ENCODE data around the gene GET3. TPM values are rescaled to one million over a fixed set of nuclear protein-coding genes. Genes with fewer than 3 reads are reported as not detected.

The GET3 gene
- total and polyA plus RNA-seq, 9 donors = 26.2 to 68.1 (median 47.7) TPM

- intact Hi-C loops (cut with DNase I) = no loop called here
- H3K9me3 ChIP-seq = no peaks in the 10 kb centered on the region
- DNase-seq = peak; percentile 92 to 97 (median 96)
- H3K27me3 ChIP-seq = no peaks in the 10 kb centered on the region
- peak overlapping the region; percentile 95 to 99 for H3K27ac ChIP-seq
- TF ChIP-seq EP300 (IDR thresholded peaks at IDR 0.05) (peak; percentile 99), POLR2A (IDR thresholded peaks at IDR 0.05) (peak; percentile 78)
- TF ChIP-seq, protein P1, sequence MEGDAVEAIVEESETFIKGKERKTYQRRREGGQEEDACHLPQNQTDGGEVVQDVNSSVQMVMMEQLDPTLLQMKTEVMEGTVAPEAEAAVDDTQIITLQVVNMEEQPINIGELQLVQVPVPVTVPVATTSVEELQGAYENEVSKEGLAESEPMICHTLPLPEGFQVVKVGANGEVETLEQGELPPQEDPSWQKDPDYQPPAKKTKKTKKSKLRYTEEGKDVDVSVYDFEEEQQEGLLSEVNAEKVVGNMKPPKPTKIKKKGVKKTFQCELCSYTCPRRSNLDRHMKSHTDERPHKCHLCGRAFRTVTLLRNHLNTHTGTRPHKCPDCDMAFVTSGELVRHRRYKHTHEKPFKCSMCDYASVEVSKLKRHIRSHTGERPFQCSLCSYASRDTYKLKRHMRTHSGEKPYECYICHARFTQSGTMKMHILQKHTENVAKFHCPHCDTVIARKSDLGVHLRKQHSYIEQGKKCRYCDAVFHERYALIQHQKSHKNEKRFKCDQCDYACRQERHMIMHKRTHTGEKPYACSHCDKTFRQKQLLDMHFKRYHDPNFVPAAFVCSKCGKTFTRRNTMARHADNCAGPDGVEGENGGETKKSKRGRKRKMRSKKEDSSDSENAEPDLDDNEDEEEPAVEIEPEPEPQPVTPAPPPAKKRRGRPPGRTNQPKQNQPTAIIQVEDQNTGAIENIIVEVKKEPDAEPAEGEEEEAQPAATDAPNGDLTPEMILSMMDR (IDR thresholded peaks at IDR 0.05) = peak in 1 of 3 donors; percentile 27
- 0 to 1% (median 1%) methylated on average over 68 to 81 of the region's 81 CpGs for WGBS, 3 donors
- no peaks in the 10 kb centered on the region for H3K36me3 ChIP-seq
- H3K4me1 ChIP-seq (ENCODE audit: insufficient read depth) = peaks cover 7% of the 10 kb centered on the region
- H3K4me3 ChIP-seq = peak overlapping the region; percentile 80
Measured at GRCh38 chr19:12793290-12794195, 56.2 kb downstream of the GET3 start.

- Histone ChIP-seq H3K4me3 (peak overlapping the region; percentile 80), H3K27me3 (no peaks in the 10 kb centered on the region), H3K36me3 (no peaks in the 10 kb centered on the region), H3K27ac (peak overlapping the region; percentile 95 to 99), H3K9me3 (no peaks in the 10 kb centered on the region), H3K4me1 (ENCODE audit: insufficient read depth) (peaks cover 4% of the 10 kb centered on the region)
- WGBS, 3 donors = 63 to 70% (median 69%) methylated on average over 7 of the region's 7 CpGs
- TF ChIP-seq, protein P1 (IDR thresholded peaks at IDR 0.05) = peak in 1 of 3 donors; percentile 0
- TF ChIP-seq EP300 (IDR thresholded peaks at IDR 0.05) = no peak
- peak; percentile 6 for TF ChIP-seq POLR2A (IDR thresholded peaks at IDR 0.05)
- intact Hi-C loops (cut with DNase I) = no loop called here
- peak in 3 of 5 donors; percentile 15 to 62 (median 55) for DNase-seq
Measured at GRCh38 chr19:12794196-12794941, 57.1 kb downstream of the GET3 start.

DNA sequence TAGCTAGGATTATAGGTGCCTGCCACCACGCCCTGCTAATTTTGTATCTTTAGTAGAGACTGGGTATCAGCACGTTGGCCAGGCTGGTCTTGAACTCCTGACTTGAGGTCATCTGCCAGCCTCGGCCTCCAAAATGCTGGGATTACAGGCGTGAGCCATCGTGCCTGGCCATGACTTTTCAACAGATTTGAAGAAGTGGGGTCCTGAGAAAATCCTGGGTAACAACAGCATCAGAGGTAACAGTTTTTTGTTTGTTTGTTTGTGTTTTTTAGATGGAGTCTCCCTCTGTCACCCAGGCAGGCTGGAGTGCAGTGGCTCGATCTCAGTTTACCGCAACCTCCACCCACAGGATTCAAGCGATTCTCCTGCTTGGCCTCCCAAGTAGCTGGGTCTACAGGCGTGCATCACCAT lies 57.7 kb downstream of the GET3 start:
- 87 to 93% (median 93%) methylated on average over 9 of the region's 9 CpGs for WGBS, 3 donors
- peaks cover 4% of the 10 kb centered on the region for H3K4me1 ChIP-seq (ENCODE audit: insufficient read depth)
- intact Hi-C loops (cut with DNase I) = loop anchor here in 1 of 4 donors (5.0 kb wide), 1 partner anchor 33 kb away; no protein-coding TSS in a partner anchor
- H3K4me3 ChIP-seq = no peak overlapping the region
- TF ChIP-seq, protein P1 (IDR thresholded peaks at IDR 0.05) = no peak
- TF ChIP-seq EP300 (IDR thresholded peaks at IDR 0.05) = no peak
- no peak for TF ChIP-seq POLR2A (IDR thresholded peaks at IDR 0.05)
- no peaks in the 10 kb centered on the region for H3K9me3 ChIP-seq
- H3K36me3 ChIP-seq = no peaks in the 10 kb centered on the region
- H3K27ac ChIP-seq = no peak overlapping the region
- no peak for DNase-seq
- no peaks in the 10 kb centered on the region for H3K27me3 ChIP-seq

Data from ovary (tissue), 9 donors.